ENCODE data around the gene SNX3.

SNX3 gene

DNA sequence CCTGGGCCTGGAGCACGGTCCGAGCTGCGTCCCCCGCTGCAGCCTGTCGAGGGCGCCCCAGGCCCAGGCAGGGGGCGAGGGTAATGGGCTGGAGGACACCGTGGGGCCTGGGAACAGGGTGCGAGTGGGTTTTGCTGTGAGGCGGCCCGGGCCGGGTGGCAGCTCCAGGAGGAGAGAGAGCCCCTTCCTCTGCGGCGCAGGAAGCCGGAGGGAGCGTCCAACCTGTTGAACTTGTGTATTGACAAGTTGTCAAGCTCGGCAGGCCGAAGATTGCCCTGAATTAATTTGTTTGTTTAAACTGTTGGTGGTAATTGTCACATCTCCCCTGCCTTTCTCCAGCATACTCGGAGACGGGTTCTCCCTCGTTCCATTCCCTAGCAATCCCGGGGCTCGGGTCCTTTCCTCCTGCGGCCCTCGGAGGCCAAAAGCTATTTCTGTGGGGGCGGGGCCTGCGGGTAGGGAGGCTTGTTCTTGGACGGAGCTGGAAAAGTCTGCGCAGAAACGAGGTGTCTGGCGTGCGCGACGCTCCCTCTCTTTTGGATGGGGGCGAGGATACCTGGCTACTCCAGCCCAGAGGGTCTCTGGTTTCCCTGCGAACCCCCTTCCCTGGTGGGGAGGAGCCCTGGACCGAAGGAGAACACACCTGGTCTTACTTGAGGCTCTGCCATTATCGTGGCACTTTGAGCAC lies 85.1 kb downstream of the SNX3 start:
- no peak overlapping the region for H3K4me3 ChIP-seq (ENCODE audit: low read depth, low read length)

DNA sequence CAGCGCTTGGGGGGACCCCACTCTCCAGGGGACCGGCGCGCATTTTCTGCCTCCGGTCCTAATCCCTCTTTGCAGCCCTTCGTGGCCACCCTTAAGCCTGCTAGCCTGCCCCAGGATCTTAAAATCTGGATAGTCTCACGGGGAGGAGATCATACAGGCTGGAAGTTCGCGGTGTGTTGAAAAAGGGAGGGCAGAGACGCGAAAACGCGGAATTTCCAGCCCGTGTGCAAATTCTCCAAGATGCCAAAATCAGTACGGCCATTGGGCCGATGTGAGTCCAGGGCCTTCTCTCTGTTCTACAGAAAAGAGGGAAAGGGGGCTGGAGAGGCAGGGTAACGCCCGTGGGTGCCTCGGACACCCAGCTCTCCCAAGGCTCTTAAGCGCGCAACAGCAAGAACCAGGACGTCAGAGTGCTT lies 85.7 kb downstream of the SNX3 start:
- TF ChIP-seq, protein P1, sequence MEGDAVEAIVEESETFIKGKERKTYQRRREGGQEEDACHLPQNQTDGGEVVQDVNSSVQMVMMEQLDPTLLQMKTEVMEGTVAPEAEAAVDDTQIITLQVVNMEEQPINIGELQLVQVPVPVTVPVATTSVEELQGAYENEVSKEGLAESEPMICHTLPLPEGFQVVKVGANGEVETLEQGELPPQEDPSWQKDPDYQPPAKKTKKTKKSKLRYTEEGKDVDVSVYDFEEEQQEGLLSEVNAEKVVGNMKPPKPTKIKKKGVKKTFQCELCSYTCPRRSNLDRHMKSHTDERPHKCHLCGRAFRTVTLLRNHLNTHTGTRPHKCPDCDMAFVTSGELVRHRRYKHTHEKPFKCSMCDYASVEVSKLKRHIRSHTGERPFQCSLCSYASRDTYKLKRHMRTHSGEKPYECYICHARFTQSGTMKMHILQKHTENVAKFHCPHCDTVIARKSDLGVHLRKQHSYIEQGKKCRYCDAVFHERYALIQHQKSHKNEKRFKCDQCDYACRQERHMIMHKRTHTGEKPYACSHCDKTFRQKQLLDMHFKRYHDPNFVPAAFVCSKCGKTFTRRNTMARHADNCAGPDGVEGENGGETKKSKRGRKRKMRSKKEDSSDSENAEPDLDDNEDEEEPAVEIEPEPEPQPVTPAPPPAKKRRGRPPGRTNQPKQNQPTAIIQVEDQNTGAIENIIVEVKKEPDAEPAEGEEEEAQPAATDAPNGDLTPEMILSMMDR (IDR thresholded peaks at IDR 0.05; ENCODE audit: low read depth, low read length) = no peak
- no peak overlapping the region for H3K4me3 ChIP-seq (ENCODE audit: low read depth, low read length)

More for the DNA sequence above, 85.1 kb downstream of the SNX3 start:
- TF ChIP-seq, protein P1 (IDR thresholded peaks at IDR 0.05; ENCODE audit: low read depth, low read length) = no peak

DNA sequence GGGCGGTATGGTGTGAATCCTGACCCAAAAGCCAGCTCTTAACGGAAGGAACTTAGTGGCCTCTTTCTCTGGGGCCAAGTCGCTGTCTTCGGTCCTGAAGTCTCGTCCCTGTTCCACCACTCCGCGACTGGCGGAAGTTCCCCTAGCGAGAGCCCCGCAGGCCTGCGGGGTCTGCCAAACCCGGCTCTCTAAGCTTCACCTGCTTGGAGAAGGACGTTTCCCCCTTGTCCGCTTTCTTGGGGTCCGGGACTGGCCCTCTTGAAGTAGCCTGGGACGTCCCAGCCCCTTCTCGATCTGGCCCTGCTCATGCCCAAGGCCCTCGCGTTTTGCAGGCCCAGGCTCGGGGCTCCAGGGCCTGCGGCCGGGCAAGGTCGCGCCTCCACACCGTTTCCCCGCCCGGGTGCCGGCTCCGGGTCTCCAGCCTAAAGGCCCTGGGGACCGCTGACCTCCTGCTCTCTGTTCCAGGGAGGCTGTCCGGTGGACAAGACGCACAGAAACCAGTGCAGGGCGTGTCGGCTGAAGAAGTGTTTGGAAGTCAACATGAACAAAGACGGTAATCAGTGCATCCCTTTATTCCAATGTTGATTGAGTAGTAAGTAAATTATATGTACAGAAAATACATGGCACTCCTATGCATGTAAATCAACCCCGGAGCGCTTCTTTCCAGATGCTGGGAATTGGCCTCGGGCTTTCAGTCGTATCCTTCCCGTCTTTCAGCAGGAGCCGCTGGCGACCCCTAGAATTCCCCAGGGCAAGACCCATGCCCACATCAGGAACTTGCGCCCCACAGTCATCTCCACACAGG lies 86.3 kb downstream of the SNX3 start:
- no peak overlapping the region for H3K4me3 ChIP-seq (ENCODE audit: low read depth, low read length)
- TF ChIP-seq, protein P1 (IDR thresholded peaks at IDR 0.05; ENCODE audit: low read depth, low read length) = no peak

DNA sequence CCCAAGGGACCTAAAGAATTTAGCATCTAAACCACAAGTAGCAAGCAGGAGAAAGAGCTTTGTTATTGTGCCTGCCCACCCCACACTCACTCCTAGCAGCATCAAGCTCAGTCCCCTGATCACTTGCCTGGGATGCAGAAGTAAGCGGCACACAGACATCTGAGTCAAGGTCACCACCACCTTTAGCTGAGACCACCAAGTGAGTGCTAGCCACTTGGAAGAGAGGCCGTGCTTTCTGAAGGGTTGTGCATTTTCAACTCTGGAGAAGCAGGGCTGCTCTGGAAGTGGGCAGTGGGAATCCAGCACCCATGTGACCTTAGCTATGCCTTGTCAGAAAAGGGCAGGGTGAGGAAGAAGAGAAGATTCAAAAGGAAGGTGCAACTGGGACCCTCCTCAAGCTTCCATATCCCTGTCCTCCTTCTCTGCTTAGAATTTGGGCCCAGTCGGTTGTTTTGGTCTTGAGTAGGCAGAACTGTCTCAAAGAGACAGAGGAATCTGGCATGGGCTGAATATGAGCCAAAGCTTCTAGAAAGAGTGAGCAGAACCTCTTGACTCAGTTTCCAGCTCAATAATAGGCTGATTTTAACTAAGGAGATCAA lies 88.8 kb downstream of the SNX3 start:
- TF ChIP-seq, protein P1 (IDR thresholded peaks at IDR 0.05; ENCODE audit: low read depth, low read length) = no peak
- H3K4me3 ChIP-seq (ENCODE audit: low read depth, low read length) = no peak overlapping the region

DNA sequence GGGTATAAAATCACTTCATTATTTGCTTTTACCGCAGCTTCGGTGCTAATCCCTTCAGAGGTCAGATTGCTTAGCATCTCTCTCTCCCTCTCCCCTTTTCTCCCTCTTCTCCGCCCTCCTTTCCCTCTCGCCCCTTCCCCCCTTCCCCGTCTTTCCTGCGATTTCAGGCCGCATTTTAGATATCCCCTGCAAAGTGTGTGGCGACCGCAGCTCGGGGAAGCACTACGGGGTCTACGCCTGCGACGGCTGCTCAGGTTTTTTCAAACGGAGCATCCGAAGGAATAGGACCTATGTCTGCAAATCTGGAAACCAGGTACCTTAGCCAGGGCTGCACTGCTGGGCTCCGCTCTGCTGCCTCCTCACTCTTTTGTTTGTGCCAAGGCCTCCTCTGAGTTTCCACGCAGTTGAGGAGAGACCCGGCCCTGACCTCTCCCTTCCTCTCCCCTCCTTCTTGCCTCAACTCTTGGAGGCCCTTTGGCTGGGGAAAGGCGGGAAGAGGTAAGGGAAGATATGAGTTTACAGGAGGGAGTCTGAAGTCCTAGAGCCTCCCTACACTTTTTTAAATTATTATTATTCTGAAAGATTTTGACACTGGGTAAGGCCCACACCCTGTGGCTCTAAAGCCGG lies 89.4 kb downstream of the SNX3 start:
- TF ChIP-seq, protein P1 (IDR thresholded peaks at IDR 0.05; ENCODE audit: low read depth, low read length) = no peak
- no peak overlapping the region for H3K4me3 ChIP-seq (ENCODE audit: low read depth, low read length)

DNA sequence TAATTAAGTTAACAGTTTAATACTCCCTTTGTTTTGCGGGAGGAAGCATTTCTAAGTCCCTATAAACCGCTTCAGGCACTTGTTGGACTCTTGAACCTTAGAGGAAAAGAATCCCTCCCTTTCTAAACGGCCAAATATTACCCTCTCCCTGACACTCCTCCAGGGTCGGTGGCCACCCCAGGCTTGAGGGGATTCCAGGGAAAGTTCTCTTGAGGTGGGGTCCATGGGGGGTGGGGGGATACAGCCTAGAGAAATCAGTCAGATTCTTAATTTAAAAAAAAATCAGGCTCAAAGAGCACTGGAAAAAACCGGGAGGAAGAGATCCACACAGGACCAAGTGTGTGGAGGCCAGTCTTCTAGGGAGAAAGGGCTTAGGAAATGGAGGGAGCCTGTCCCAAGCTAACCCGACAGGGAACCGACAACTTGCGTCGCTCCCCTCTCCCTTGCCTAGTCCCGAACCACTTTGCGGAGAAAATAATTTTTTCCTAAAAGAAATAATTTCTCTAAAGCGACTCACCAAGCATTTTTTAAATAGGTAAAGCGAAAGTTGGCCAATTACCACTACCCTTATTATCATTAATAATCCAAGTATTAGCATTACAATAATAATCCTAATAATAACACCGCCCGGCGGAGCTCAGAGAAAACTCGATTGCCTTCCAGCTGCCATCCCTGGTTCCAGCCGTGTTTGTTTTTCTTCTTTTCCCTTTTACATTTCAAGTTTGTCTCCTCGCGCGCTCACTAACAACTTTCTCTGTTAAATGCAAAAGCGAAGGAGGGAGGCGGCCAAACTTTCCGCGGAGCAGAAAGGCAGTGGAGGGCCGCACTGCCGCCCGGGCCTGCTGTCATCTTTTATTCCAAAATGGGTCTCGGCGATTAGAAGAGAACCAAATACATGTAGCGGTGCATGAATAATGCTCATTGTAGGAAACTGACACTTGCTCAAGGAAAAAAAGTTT lies 90.2 kb downstream of the SNX3 start:
- TF ChIP-seq, protein P1 (IDR thresholded peaks at IDR 0.05; ENCODE audit: low read depth, low read length) = no peak
- no peak overlapping the region for H3K4me3 ChIP-seq (ENCODE audit: low read depth, low read length)

Measured in WI38 (cell line).